HepG2 (cell line): ENCODE results near the gene TPD52L2. TPM values are rescaled to one million over a fixed set of nuclear protein-coding genes. Genes with fewer than 3 reads are reported as not detected.

ENCODE experiments used
- AGO1 ChIP-seq: fragments of 200-400 bp; formaldehyde crosslinking; IDR thresholded peaks from 2 replicates; pipeline ENCODE4 v1.6.1; 2017; ENCODE audit warnings: mild to moderate bottlenecking, low read depth, low read length, moderate library complexity; ENCODE audit not compliant: poor library complexity, severe bottlenecking
- ATM ChIP-seq: fragments of 450-650 bp; IDR thresholded peaks from 2 replicates; pipeline ENCODE4 v1.7.1; 2017; ENCODE audit warnings: mild to moderate bottlenecking, borderline replicate concordance
- CC2D1A ChIP-seq: sonication (generic); formaldehyde crosslinking; IDR thresholded peaks from 2 replicates; pipeline ENCODE4 v1.8.1; 2023; ENCODE audit warnings: mild to moderate bottlenecking, missing genetic modification reagents
- CHD4 ChIP-seq: fragments of 200-600 bp; sonication (generic); IDR thresholded peaks from 2 replicates; pipeline ENCODE4 v1.7.0; 2017; ENCODE audit warnings: mild to moderate bottlenecking, low read length, borderline replicate concordance
- GATA4 ChIP-seq: sonication (generic); IDR thresholded peaks from 2 replicates; pipeline ENCODE4 v1.6.1; 2016; ENCODE audit warnings: antibody characterized with exemption, low read depth, borderline replicate concordance
- GMEB2 ChIP-seq: IDR thresholded peaks from 2 replicates; pipeline ENCODE4 v1.6.1; 2016; ENCODE audit warnings: missing biosample characterization, missing genetic modification reagents, low read depth
- HMG20B ChIP-seq: conservative IDR thresholded peaks from 2 replicates; pipeline ENCODE4 v1.6.1; 2016; ENCODE audit warnings: missing genetic modification reagents, missing compliant biosample characterization
- HNRNPH1 ChIP-seq: fragments of 200-400 bp; formaldehyde crosslinking; optimal IDR thresholded peaks from 2 replicates; pipeline ENCODE3; 2017; ENCODE audit warnings: mild to moderate bottlenecking, low read depth, low read length
- MED1 ChIP-seq: sonication (generic); formaldehyde crosslinking; IDR thresholded peaks from 2 replicates; pipeline ENCODE4 v1.4.0; 2020; ENCODE audit warnings: missing genetic modification reagents
- NFE2L1 ChIP-seq: sonication (generic); formaldehyde crosslinking; IDR thresholded peaks from 2 replicates; pipeline ENCODE4 v1.4.0; 2020; ENCODE audit warnings: missing genetic modification reagents, mild to moderate bottlenecking, borderline replicate concordance
- RCOR2 ChIP-seq: IDR thresholded peaks from 2 replicates; pipeline ENCODE4 v1.6.1; 2016; ENCODE audit warnings: missing biosample characterization, missing genetic modification reagents
- SNRNP70 ChIP-seq: fragments of 200-400 bp; formaldehyde crosslinking; IDR thresholded peaks from 2 replicates; pipeline ENCODE4 v1.6.1; 2017; ENCODE audit warnings: mild to moderate bottlenecking, low read depth, low read length, moderate library complexity
- TBL1XR1 ChIP-seq: fragments of 150-350 bp; IDR thresholded peaks from 2 replicates; pipeline ENCODE4 v1.6.1; 2014; ENCODE audit warnings: borderline replicate concordance, low read length; ENCODE audit not compliant: partially characterized antibody
- TCF12 ChIP-seq, 2 experiments: fragments of 450-650 bp in 1 of 2; sonication (generic) in 1 of 2; formaldehyde crosslinking in 1 of 2; IDR thresholded peaks; 2 replicates each; pipeline versions ENCODE4 v1.6.1 to v1.8.0; 2017 to 2022; ENCODE audit warnings: antibody characterized with exemption in 1 of 2, mild to moderate bottlenecking in 1 of 2, missing genetic modification reagents in 1 of 2, moderate library complexity in 1 of 2
- TCF7 ChIP-seq: sonication (generic); IDR thresholded peaks from 2 replicates; pipeline ENCODE4 v1.6.1; 2016; ENCODE audit warnings: antibody characterized with exemption, low read depth
- ZMAT3 ChIP-seq: sonication (generic); formaldehyde crosslinking; conservative IDR thresholded peaks from 2 replicates; pipeline ENCODE4 v1.7.0; 2021; ENCODE audit warnings: missing genetic modification reagents
- ZNF382 ChIP-seq: sonication (generic); formaldehyde crosslinking; IDR thresholded peaks from 2 replicates; pipeline ENCODE4 v1.5.0; 2020; ENCODE audit warnings: missing genetic modification reagents, mild to moderate bottlenecking, borderline replicate concordance
- ZNF550 ChIP-seq: sonication (generic); formaldehyde crosslinking; IDR thresholded peaks from 2 replicates; pipeline ENCODE4 v1.4.0; 2020; ENCODE audit warnings: mild to moderate bottlenecking, missing genetic modification reagents, borderline replicate concordance
- ZNF576 ChIP-seq: sonication (generic); formaldehyde crosslinking; IDR thresholded peaks from 2 replicates; pipeline ENCODE4 v1.4.0; 2020; ENCODE audit warnings: mild to moderate bottlenecking, missing genetic modification reagents
- ZNF614 ChIP-seq: IDR thresholded peaks from 2 replicates; pipeline ENCODE4 v1.6.1; 2018; ENCODE audit warnings: missing biosample characterization, missing genetic modification reagents, inconsistent platforms, borderline replicate concordance
- ZZZ3 ChIP-seq: sonication (generic); formaldehyde crosslinking; IDR thresholded peaks from 2 replicates; pipeline ENCODE4 v1.4.0; 2020; ENCODE audit warnings: missing genetic modification reagents, mild to moderate bottlenecking, borderline replicate concordance
- polyA plus RNA-seq, 8 experiments: library from polyadenylated mRNA; depleted of rRNA in 3 of 8; stranded (reverse) in 7 of 8; unstranded in 1 of 8; fragments of >200 nt; fragmentation: Illumina TruSeq in 4 of 8; extraction: Trizol in 4 of 8; gene quantifications; 2 replicates each; pipeline versions ENCODE4 v1.2.1 to v1.2.3, GENCODE V29; 2011 to 2016; ENCODE audit warnings: low read depth in 4 of 8, missing spikeins in 1 of 8, mixed read lengths in 1 of 8; ENCODE audit not compliant: insufficient read depth in 1 of 8
- total RNA-seq, 5 experiments: library from RNA; depleted of rRNA; stranded (reverse); fragments of >200 nt; fragmentation: Illumina TruSeq; extraction: Trizol; gene quantifications; 2 replicates each; pipeline ENCODE4 v1.2.3, GENCODE V29; 2016; ENCODE audit warnings: low read depth in 1 of 5
- TF ChIP-seq, protein P1 (sequence below): sonication (generic); formaldehyde crosslinking; IDR thresholded peaks from 2 replicates; pipeline ENCODE4 v1.8.1; 2023; ENCODE audit warnings: missing genetic modification reagents, mild to moderate bottlenecking, borderline replicate concordance
- TF ChIP-seq, protein P2 (sequence below): sonication (generic); formaldehyde crosslinking; IDR thresholded peaks from 2 replicates; pipeline ENCODE4 v1.5.0; 2020; ENCODE audit warnings: missing genetic modification reagents
- TF ChIP-seq, protein P3 (sequence below): IDR thresholded peaks from 2 replicates; pipeline ENCODE4 v1.6.1; 2016; ENCODE audit warnings: missing compliant biosample characterization, missing genetic modification reagents, borderline replicate concordance
- TF ChIP-seq, protein P4 (sequence below): sonication (generic); formaldehyde crosslinking; IDR thresholded peaks from 2 replicates; pipeline ENCODE4 v1.4.0; 2020; ENCODE audit warnings: mild to moderate bottlenecking, low read depth, missing genetic modification reagents

The TPD52L2 gene
- total and polyA plus RNA-seq, 2 of the 13 experiments (the other 11 are each of a cell fraction or from before 2014, with no cell fraction given): 156 to 184 TPM

DNA sequence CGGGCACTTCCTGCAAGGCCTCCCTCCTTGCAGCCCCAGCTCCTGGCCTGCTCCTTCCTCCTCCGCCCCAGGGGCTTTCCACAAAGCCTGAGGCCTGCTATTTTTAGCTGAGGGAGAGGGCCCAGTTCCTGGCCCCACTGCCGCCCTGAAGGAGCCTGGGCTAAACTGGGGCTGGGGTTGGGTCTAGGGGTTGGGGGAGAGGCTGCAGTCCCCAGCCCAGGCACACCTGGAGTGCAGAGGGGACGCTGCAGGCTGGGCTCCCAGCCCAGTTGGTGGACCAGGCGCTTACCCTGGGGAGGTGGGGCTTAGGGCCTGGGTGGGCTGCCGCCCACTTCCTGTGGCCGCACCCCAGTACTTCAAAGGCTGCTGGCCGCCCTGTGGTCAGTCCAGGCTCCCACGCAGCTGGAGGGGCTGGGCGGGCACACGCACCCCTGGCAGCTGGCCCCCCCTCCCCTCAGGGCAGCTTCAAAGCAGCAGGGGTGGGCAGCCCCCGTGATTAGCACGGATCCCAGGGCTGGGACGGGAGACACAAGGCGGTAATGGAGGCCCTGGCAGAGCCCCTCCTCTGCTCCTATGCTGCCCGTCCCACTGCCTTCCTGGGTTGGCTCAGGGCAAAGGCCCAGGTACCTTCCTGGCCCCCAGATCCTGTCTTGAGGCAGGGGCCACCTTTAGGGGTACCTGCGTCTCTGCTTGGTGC lies 10.9 kb upstream of the TPD52L2 start (continued):
- TF ChIP-seq NFE2L1 (CRISPR knock-in tag) (no peak), RCOR2 (0 out of 2 replicates have a peak, but pooled peaks have one; percentile 13), HMG20B (CRISPR knock-in tag) (no peak), GMEB2 (CRISPR knock-in tag) (no peak), MED1 (CRISPR knock-in tag) (peak; percentile 78), CC2D1A (CRISPR knock-in tag) (no peak), TCF7 (peak; percentile 91), ZNF614 (CRISPR knock-in tag) (peak; percentile 33; the same call in 1 of the 2 replicates), TCF12 (IDR thresholded peaks at IDR 0.05) (no peak), TCF12 (CRISPR knock-in tag; IDR thresholded peaks at IDR 0.05) (peak; percentile 2; the same call in 1 of the 2 replicates), ZMAT3 (CRISPR knock-in tag) (peak; percentile 65; the same call in 1 of the 2 replicates), AGO1 (peak; percentile 52), ZNF382 (no peak), GATA4 (peak; percentile 21; the same call in 1 of the 2 replicates), ZZZ3 (CRISPR knock-in tag) (0 out of 2 replicates have a peak, but pooled peaks have one; percentile 58), ATM (no peak), ZNF550 (CRISPR knock-in tag) (no peak), CHD4 (no peak), SNRNP70 (no peak), TBL1XR1 (no peak), HNRNPH1 (no peak), ZNF576 (no peak)
- TF ChIP-seq, protein P1, sequence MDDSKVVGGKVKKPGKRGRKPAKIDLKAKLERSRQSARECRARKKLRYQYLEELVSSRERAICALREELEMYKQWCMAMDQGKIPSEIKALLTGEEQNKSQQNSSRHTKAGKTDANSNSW: no peak
- TF ChIP-seq, protein P2, sequence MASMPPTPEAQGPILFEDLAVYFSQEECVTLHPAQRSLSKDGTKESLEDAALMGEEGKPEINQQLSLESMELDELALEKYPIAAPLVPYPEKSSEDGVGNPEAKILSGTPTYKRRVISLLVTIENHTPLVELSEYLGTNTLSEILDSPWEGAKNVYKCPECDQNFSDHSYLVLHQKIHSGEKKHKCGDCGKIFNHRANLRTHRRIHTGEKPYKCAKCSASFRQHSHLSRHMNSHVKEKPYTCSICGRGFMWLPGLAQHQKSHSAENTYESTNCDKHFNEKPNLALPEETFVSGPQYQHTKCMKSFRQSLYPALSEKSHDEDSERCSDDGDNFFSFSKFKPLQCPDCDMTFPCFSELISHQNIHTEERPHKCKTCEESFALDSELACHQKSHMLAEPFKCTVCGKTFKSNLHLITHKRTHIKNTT (CRISPR knock-in tag): no peak
- TF ChIP-seq, protein P3, sequence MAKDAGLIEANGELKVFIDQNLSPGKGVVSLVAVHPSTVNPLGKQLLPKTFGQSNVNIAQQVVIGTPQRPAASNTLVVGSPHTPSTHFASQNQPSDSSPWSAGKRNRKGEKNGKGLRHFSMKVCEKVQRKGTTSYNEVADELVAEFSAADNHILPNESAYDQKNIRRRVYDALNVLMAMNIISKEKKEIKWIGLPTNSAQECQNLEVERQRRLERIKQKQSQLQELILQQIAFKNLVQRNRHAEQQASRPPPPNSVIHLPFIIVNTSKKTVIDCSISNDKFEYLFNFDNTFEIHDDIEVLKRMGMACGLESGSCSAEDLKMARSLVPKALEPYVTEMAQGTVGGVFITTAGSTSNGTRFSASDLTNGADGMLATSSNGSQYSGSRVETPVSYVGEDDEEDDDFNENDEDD: no peak
- TF ChIP-seq, protein P4, sequence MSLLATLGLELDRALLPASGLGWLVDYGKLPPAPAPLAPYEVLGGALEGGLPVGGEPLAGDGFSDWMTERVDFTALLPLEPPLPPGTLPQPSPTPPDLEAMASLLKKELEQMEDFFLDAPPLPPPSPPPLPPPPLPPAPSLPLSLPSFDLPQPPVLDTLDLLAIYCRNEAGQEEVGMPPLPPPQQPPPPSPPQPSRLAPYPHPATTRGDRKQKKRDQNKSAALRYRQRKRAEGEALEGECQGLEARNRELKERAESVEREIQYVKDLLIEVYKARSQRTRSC (CRISPR knock-in tag): 0 out of 2 replicates have a peak, but pooled peaks have one; percentile 73
